Erythroblast (primary cell): ENCODE data around the gene CAPN8.

Experiments
- GATA1 ChIP-seq: IDR thresholded peaks from 2 replicates; pipeline ENCODE4 v1.6.1; 2011; ENCODE audit warnings: low read depth, mild to moderate bottlenecking, control low read depth, low read length, moderate library complexity
- POLR2A ChIP-seq: IDR thresholded peaks from 2 replicates; pipeline ENCODE4 v1.6.1; 2011; ENCODE audit warnings: mild to moderate bottlenecking, low read length

- TF ChIP-seq POLR2A (no peak), GATA1 (no peak)
These were observed 12.5 kb downstream of the CAPN8 start for GRCh38 chr1:223653015-223653414.
